HG03159 (cell line): ENCODE results near the gene RAB38.
A peak's percentile ranks its signal among the peaks of the same experiment; 100 is the strongest.

Experiments used
- ATAC-seq: cut with Tn5 transposase; IDR thresholded peaks from one replicate; pipeline ENCODE4 v1.9.1; 2021; ENCODE audit warnings: mild to moderate bottlenecking, moderate library complexity; ENCODE audit not compliant: unreplicated experiment

The RAB38 gene

GRCh38 chr11:88105526-88105925 is 69.7 kb downstream of the RAB38 start:
- ATAC-seq = no peak

GRCh38 chr11:88104408-88104807 is 70.8 kb downstream of the RAB38 start:
- peak; percentile 38 for ATAC-seq

- ATAC-seq = peak; percentile 73
These were observed 71.7 kb downstream of the RAB38 start for GRCh38 chr11:88103337-88104206.

GRCh38 chr11:88102598-88102934 is 72.7 kb downstream of the RAB38 start:
- ATAC-seq = no peak

GRCh38 chr11:88101881-88102597 is 73.2 kb downstream of the RAB38 start:
- no peak for ATAC-seq

GRCh38 chr11:88100151-88100550 is 75.1 kb downstream of the RAB38 start:
- no peak for ATAC-seq

GRCh38 chr11:88098289-88098688 is 77.0 kb downstream of the RAB38 start:
- ATAC-seq = no peak

GRCh38 chr11:88089134-88089533 is 86.1 kb downstream of the RAB38 start:
- ATAC-seq = no peak

GRCh38 chr11:88087337-88087736 is 87.9 kb downstream of the RAB38 start:
- ATAC-seq = no peak

- ATAC-seq = no peak
These were observed 88.9 kb downstream of the RAB38 start for GRCh38 chr11:88086297-88086696.

GRCh38 chr11:88070437-88070836 is 104.8 kb downstream of the RAB38 start:
- ATAC-seq = no peak

GRCh38 chr11:88068848-88069554 is 106.2 kb downstream of the RAB38 start:
- ATAC-seq = no peak

GRCh38 chr11:88066090-88066489 is 109.2 kb downstream of the RAB38 start:
- ATAC-seq = no peak

GRCh38 chr11:88064097-88064705 is 111.0 kb downstream of the RAB38 start:
- ATAC-seq = no peak
